Kidney tubule cell (primary cell): Measurements from ENCODE around the gene SERPINA10.
A peak's percentile ranks its signal among the peaks of the same experiment; 100 is the strongest.
"Not testable (repeated sequence)": the region's sequence is repeated elsewhere in the genome, so short reads cannot be mapped to it uniquely, and the experiment has no call there.

Experiments
- DNase-seq: peaks from one replicate; pipeline ENCODE4 v3.0.0-alpha.2; 2018; ENCODE audit warnings: low spot score

SERPINA10 gene

GRCh38 chr14:94284221-94284620 lies 8.8 kb downstream of the SERPINA10 start:
- DNase-seq = peak; percentile 46

GRCh38 chr14:94282991-94283723 lies 9.9 kb downstream of the SERPINA10 start:
- no peak for DNase-seq

- no peak for DNase-seq
Measured at GRCh38 chr14:94278731-94279130, 14.3 kb downstream of the SERPINA10 start.

GRCh38 chr14:94276898-94277561 lies 16.0 kb downstream of the SERPINA10 start:
- DNase-seq = not testable (repeated sequence)

- no peak for DNase-seq
Measured at GRCh38 chr14:94269156-94269555, 23.9 kb downstream of the SERPINA10 start.

- DNase-seq = not testable (repeated sequence)
Measured at GRCh38 chr14:94268582-94268981, 24.5 kb downstream of the SERPINA10 start.

GRCh38 chr14:94267352-94267751 lies 25.7 kb downstream of the SERPINA10 start:
- DNase-seq = no peak

GRCh38 chr14:94264195-94264594 lies 28.9 kb downstream of the SERPINA10 start:
- not testable (repeated sequence) for DNase-seq

GRCh38 chr14:94244182-94244581 lies 48.9 kb downstream of the SERPINA10 start:
- no peak for DNase-seq

- no peak for DNase-seq
Measured at GRCh38 chr14:94239406-94239805, 53.7 kb downstream of the SERPINA10 start.

- no peak for DNase-seq
Measured at GRCh38 chr14:94237983-94238382, 55.1 kb downstream of the SERPINA10 start.

GRCh38 chr14:94237046-94237445 lies 56.0 kb downstream of the SERPINA10 start:
- no peak for DNase-seq
